Choroid plexus epithelial cell (primary cell): ENCODE measurements around the gene KRTAP2-2.

Source experiments
- DNase-seq: peaks from one replicate; pipeline ENCODE4 v3.0.0-alpha.2; 2010; ENCODE audit warnings: low read depth
- H3K4me3 ChIP-seq: 2 replicates; pipeline ENCODE4 v1.5.1; 2011; ENCODE audit warnings: low read depth, mild to moderate bottlenecking, control low read depth, low read length, moderate library complexity
- CTCF ChIP-seq: conservative IDR thresholded peaks from 2 replicates; pipeline ENCODE4 v1.5.1; 2011; ENCODE audit warnings: low read depth, mild to moderate bottlenecking, control low read depth, inconsistent platforms, low read length, moderate library complexity

KRTAP2-2 gene

GRCh38 chr17:41009301-41009760 lies 45.7 kb downstream of the KRTAP2-2 start:
- no peak overlapping the region for H3K4me3 ChIP-seq
- DNase-seq, result no peak
- no peak for TF ChIP-seq CTCF

- H3K4me3 ChIP-seq, result no peak within 1 kb of the TSS
- DNase-seq, result no peak
- no peak for TF ChIP-seq CTCF
Observed at GRCh38 chr17:41008811-41009210, 46.2 kb downstream of the KRTAP2-2 start, which contains the start of gene KRTAP3-1. KRTAP3-1 (minus strand) TSS chr17:41009128; CDS start chr17:41009074, 54 bp downstream.
